A673 (cell line): ENCODE measurements around the gene SPSB4.

ENCODE experiments used
- CTCF ChIP-seq: fragments of 300-800, 200-600 bp; sonication (generic); conservative IDR thresholded peaks from 2 replicates; pipeline ENCODE4 v1.5.1; 2017; ENCODE audit warnings: low read depth, mild to moderate bottlenecking, antibody characterized with exemption, low read length, moderate library complexity, mixed read lengths
- EZH2 ChIP-seq: fragments of 200-600 bp; sonication (generic); IDR thresholded peaks from 2 replicates; pipeline ENCODE4 v1.6.1; 2017; ENCODE audit warnings: borderline replicate concordance, low read depth, mild to moderate bottlenecking, mixed read lengths, antibody characterized with exemption, low read length; ENCODE audit not compliant: poor library complexity, severe bottlenecking

- TF ChIP-seq CTCF = no peak
- no peak for TF ChIP-seq EZH2
Measured at GRCh38 chr3:141129541-141130011, 78.4 kb downstream of the SPSB4 start.
